Spleen (tissue), 11 donors: ENCODE data around the gene CCDC148. TPM values are rescaled to one million over a fixed set of nuclear protein-coding genes. Genes with fewer than 3 reads are reported as not detected.
"Not testable (repeated sequence)": the region's sequence is repeated elsewhere in the genome, so short reads cannot be mapped to it uniquely, and the experiment has no call there.

Experiments
- DNase-seq: peaks from one replicate; pipeline ENCODE4 v3.0.0-alpha.2; 2020
- H3K27ac ChIP-seq, 8 donors: fragments of 200-600 bp; sonication (generic) in 7 of 8; 1 replicate in 4 of 8; 2 replicates in 4 of 8; pipeline versions ENCODE4 v1.5.0 to v1.8.0; 2016 to 2021; ENCODE audit warnings: inconsistent platforms in 4 of 8, mild to moderate bottlenecking in 4 of 8, moderate library complexity in 1 of 8
- H3K27me3 ChIP-seq, 7 donors: fragments of 200-600 bp; sonication (generic) in 6 of 7; replicated peaks in 1 of 7; 1 replicate in 4 of 7; 2 replicates in 3 of 7; pipeline versions ENCODE4 v1.5.0 to v1.8.0; 2016 to 2021; ENCODE audit warnings: inconsistent platforms in 3 of 7, mild to moderate bottlenecking in 1 of 7
- H3K36me3 ChIP-seq, 6 donors: fragments of 200-600 bp; sonication (generic) in 5 of 6; 1 replicate in 4 of 6; 2 replicates in 2 of 6; pipeline versions ENCODE4 v1.5.0 to v1.8.0; 2016 to 2021; ENCODE audit warnings: inconsistent platforms in 2 of 6
- H3K4me1 ChIP-seq, 6 donors: fragments of 200-600 bp; sonication (generic) in 5 of 6; 1 replicate in 3 of 6; 2 replicates in 3 of 6; pipeline versions ENCODE4 v1.5.0 to v1.8.0; 2016 to 2021; ENCODE audit warnings: inconsistent platforms in 3 of 6
- H3K4me3 ChIP-seq, 8 donors: fragments of 200-600 bp; sonication (generic) in 7 of 8; 1 replicate in 4 of 8; 2 replicates in 4 of 8; pipeline versions ENCODE4 v1.5.0 to v1.8.0; 2016 to 2021; ENCODE audit warnings: inconsistent platforms in 4 of 8, mild to moderate bottlenecking in 4 of 8, moderate library complexity in 2 of 8
- H3K9me3 ChIP-seq, 8 donors: fragments of 200-600 bp; sonication (generic) in 7 of 8; 1 replicate in 4 of 8; 2 replicates in 4 of 8; pipeline versions ENCODE4 v1.5.0 to v1.8.0; 2016 to 2021; ENCODE audit warnings: inconsistent platforms in 4 of 8
- CTCF ChIP-seq, 11 experiments: fragments of 200-600 bp in 7 of 11; fragments of 450-650 bp in 4 of 11; sonication (generic) in 4 of 11; IDR thresholded peaks in 8 of 11; conservative IDR thresholded peaks in 3 of 11; 1 replicate in 7 of 11; 2 replicates in 4 of 11; pipeline versions ENCODE4 v1.4.0 to v1.8.0; 2016 to 2021; ENCODE audit warnings: antibody characterized with exemption in 11 of 11, inconsistent platforms in 4 of 11, mild to moderate bottlenecking in 1 of 11
- POLR2A ChIP-seq, 3 donors: fragments of 450-650 bp; IDR thresholded peaks; one replicate each; pipeline ENCODE4 v1.5.1; 2017; ENCODE audit warnings: antibody characterized with exemption in 3 of 3, mild to moderate bottlenecking in 1 of 3
- POLR2AphosphoS5 ChIP-seq, 3 donors: sonication (generic); formaldehyde crosslinking; IDR thresholded peaks; one replicate each; pipeline ENCODE4 v1.5.1; 2017; ENCODE audit warnings: antibody characterized with exemption in 3 of 3
- WGBS, 5 donors: extraction: QIAGEN DNeasy Blood & Tissue Kit in 3 of 5; methylation state at CpG; one replicate each; pipeline versions ENCODE4 v1.1.5 to v1.1.7; 2013 to 2018; 5-methylcytosine and 5-hydroxymethylcytosine counted together
- intact Hi-C: fragments of 100-400 bp; cut with DNase I; formaldehyde crosslinking; loops from one replicate; pipeline ENCODE4 v1.15.0; 2023; ENCODE audit warnings: low total_unique reads
- polyA plus RNA-seq, 3 donors: library from polyadenylated mRNA; stranded (reverse); fragments of 200-250 nt; gene quantifications; one replicate each; pipeline ENCODE4 v1.2.1, GENCODE V29; 2013
- total RNA-seq, 7 donors: library from RNA; depleted of rRNA in 3 of 7; stranded (reverse); fragments of >200 nt in 3 of 7; fragmentation: NEBNext Ultra II Directional in 4 of 7; extraction: Animal tissue kit (Norgen Biotek cat#: 25700) in 4 of 7; gene quantifications; one replicate each; pipeline versions ENCODE4 v1.1.0 to v1.2.1, GENCODE V29; 2016 to 2021
- donor health status: healthy with polysubstance abuse.
- donor health status: DM: no; HTN: no; CAD: no; lungs with moderate emphysema.
- donor health status: DM: no; HTN: no; CAD: no.
- donor health status: Bipolar disorder and iron deficiency.
- donor health status: healthy.
- donor health status: DM: no; HTN: no; CAD: no.
- donor health status: DM: yes; HTN: yes; CAD: no.

The CCDC148 gene
- total and polyA plus RNA-seq, 10 donors: 0.07 to 0.79 (median 0.46) TPM

GRCh38 chr2:158239271-158239670 is 217.3 kb downstream of the CCDC148 start:
- TF ChIP-seq CTCF (IDR thresholded peaks at IDR 0.05 in 8 of 11, conservative IDR thresholded peaks at IDR 0.05 in 3 of 11) (no peak), POLR2AphosphoS5 (IDR thresholded peaks at IDR 0.05) (no peak), POLR2A (IDR thresholded peaks at IDR 0.05) (no peak)
- intact Hi-C loops: no loop called here
- Histone ChIP-seq H3K9me3 (no peaks in the 10 kb centered on the region), H3K36me3 (no peaks in the 10 kb centered on the region), H3K27ac (no peak overlapping the region), H3K4me1 (no peaks in the 10 kb centered on the region), H3K4me3 (no peak overlapping the region), H3K27me3 (peaks cover 0 to under 1% (median 0%) of the 10 kb centered on the region in 7 donors)
- no peak for DNase-seq
- 76 to 93% (median 87%) methylated on average over 2 of the region's 2 CpGs for WGBS, 5 donors

- DNase-seq: no peak
- no peak for TF ChIP-seq POLR2AphosphoS5 (IDR thresholded peaks at IDR 0.05)
- no peak for TF ChIP-seq CTCF (IDR thresholded peaks at IDR 0.05 in 8 of 11, conservative IDR thresholded peaks at IDR 0.05 in 3 of 11)
- no peak for TF ChIP-seq POLR2A (IDR thresholded peaks at IDR 0.05)
- Histone ChIP-seq H3K36me3 (no peaks in the 10 kb centered on the region), H3K27me3 (peaks cover 0 to 15% (median 0%) of the 10 kb centered on the region in 7 donors), H3K4me1 (no peaks in the 10 kb centered on the region), H3K4me3 (no peak overlapping the region), H3K9me3 (no peaks in the 10 kb centered on the region), H3K27ac (no peak overlapping the region)
- WGBS, 5 donors: 70 to 90% (median 84%) methylated on average over 1 of the region's 1 CpG
- intact Hi-C loops: no loop called here
Measured at GRCh38 chr2:158234497-158234896, 222.1 kb downstream of the CCDC148 start.

GRCh38 chr2:158232476-158232875 is 224.1 kb downstream of the CCDC148 start:
- H3K27me3 ChIP-seq: peaks cover 0 to 15% (median 0%) of the 10 kb centered on the region in 7 donors
- no peak for TF ChIP-seq POLR2AphosphoS5 (IDR thresholded peaks at IDR 0.05)
- no peak for TF ChIP-seq POLR2A (IDR thresholded peaks at IDR 0.05)
- TF ChIP-seq CTCF (IDR thresholded peaks at IDR 0.05 in 8 of 11, conservative IDR thresholded peaks at IDR 0.05 in 3 of 11): no peak
- WGBS, 5 donors: 54 to 74% (median 70%) methylated on average over 1 of the region's 1 CpG
- H3K4me1 ChIP-seq: peaks cover 0 to 6% (median 0%) of the 10 kb centered on the region in 6 donors
- no peak overlapping the region for H3K4me3 ChIP-seq
- peaks cover 0 to 4% (median 0%) of the 10 kb centered on the region in 8 donors for H3K9me3 ChIP-seq
- no peak overlapping the region for H3K27ac ChIP-seq
- intact Hi-C loops: no loop called here
- H3K36me3 ChIP-seq: no peaks in the 10 kb centered on the region
- no peak for DNase-seq

- TF ChIP-seq POLR2A (IDR thresholded peaks at IDR 0.05) (no peak), CTCF (IDR thresholded peaks at IDR 0.05 in 8 of 11, conservative IDR thresholded peaks at IDR 0.05 in 3 of 11) (no peak), POLR2AphosphoS5 (IDR thresholded peaks at IDR 0.05) (no peak)
- DNase-seq: no peak
- H3K27me3 ChIP-seq: peaks cover 0 to 12% (median 0%) of the 10 kb centered on the region in 7 donors
- H3K9me3 ChIP-seq: peaks cover 0 to 4% (median 0%) of the 10 kb centered on the region in 8 donors
- no peak overlapping the region for H3K27ac ChIP-seq
- H3K36me3 ChIP-seq: no peaks in the 10 kb centered on the region
- peaks cover 0 to 6% (median 0%) of the 10 kb centered on the region in 6 donors for H3K4me1 ChIP-seq
- no peak overlapping the region for H3K4me3 ChIP-seq
- intact Hi-C loops: no loop called here
Measured at GRCh38 chr2:158228943-158229508, 227.5 kb downstream of the CCDC148 start.

- DNase-seq, H3K9me3 ChIP-seq, H3K36me3 ChIP-seq, H3K27me3 ChIP-seq, H3K4me3 ChIP-seq, H3K27ac ChIP-seq, intact Hi-C loops: not testable (repeated sequence)
- peaks cover 0 to 30% (median 9%) of the 10 kb centered on the region in 6 donors for H3K4me1 ChIP-seq
- WGBS, 5 donors: 87 to 93% (median 90%) methylated on average over 8 of the region's 8 CpGs
Measured at GRCh38 chr2:158223066-158223465, 233.5 kb downstream of the CCDC148 start.
